ENCODE results near the gene NEMP1. TPM values are rescaled to one million over a fixed set of nuclear protein-coding genes. Genes with fewer than 3 reads are reported as not detected.

The NEMP1 gene
- total and polyA plus RNA-seq, 4 donors = 3.7 to 14.3 (median 7.7) TPM

GRCh38 chr12:57047981-57048380 is 30.6 kb downstream of the NEMP1 start:
- no peak overlapping the region for H3K4me3 ChIP-seq
- H3K27ac ChIP-seq (ENCODE audit: low read depth in 1 of 2, low read length in 1 of 2) = no peak overlapping the region
- H3K9me3 ChIP-seq (ENCODE audit: control insufficient read depth in 4 of 4, insufficient read depth in 3 of 4, low read length in 3 of 4) = no peaks in the 10 kb centered on the region
- H3K4me1 ChIP-seq (ENCODE audit: control insufficient read depth in 5 of 5, insufficient read depth in 5 of 5, low read length in 5 of 5) = no peaks in the 10 kb centered on the region
- no peaks in the 10 kb centered on the region for H3K27me3 ChIP-seq (ENCODE audit: control insufficient read depth in 3 of 3, insufficient read depth in 3 of 3, low read length in 2 of 3)
- TF ChIP-seq, protein P1, sequence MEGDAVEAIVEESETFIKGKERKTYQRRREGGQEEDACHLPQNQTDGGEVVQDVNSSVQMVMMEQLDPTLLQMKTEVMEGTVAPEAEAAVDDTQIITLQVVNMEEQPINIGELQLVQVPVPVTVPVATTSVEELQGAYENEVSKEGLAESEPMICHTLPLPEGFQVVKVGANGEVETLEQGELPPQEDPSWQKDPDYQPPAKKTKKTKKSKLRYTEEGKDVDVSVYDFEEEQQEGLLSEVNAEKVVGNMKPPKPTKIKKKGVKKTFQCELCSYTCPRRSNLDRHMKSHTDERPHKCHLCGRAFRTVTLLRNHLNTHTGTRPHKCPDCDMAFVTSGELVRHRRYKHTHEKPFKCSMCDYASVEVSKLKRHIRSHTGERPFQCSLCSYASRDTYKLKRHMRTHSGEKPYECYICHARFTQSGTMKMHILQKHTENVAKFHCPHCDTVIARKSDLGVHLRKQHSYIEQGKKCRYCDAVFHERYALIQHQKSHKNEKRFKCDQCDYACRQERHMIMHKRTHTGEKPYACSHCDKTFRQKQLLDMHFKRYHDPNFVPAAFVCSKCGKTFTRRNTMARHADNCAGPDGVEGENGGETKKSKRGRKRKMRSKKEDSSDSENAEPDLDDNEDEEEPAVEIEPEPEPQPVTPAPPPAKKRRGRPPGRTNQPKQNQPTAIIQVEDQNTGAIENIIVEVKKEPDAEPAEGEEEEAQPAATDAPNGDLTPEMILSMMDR (IDR thresholded peaks at IDR 0.05; ENCODE audit: control extremely low read depth, extremely low read depth) = no peak
- no peak overlapping the region for H3K9ac ChIP-seq (ENCODE audit: insufficient read depth in 1 of 2, low read length in 2 of 2)
- 97 to 100% methylated on average over 1 of the region's 1 CpG for WGBS, 2 donors
- ATAC-seq (ENCODE audit: insufficient read depth, low FRiP score) (no peak), DNase-seq (no peak)
- no peaks in the 10 kb centered on the region for H3K36me3 ChIP-seq (ENCODE audit: control insufficient read depth in 4 of 4, insufficient read depth in 4 of 4, low read length in 4 of 4)

GRCh38 chr12:57046947-57047890 is 31.4 kb downstream of the NEMP1 start:
- no peak overlapping the region for H3K4me3 ChIP-seq
- no peaks in the 10 kb centered on the region for H3K9me3 ChIP-seq (ENCODE audit: control insufficient read depth in 4 of 4, insufficient read depth in 3 of 4, low read length in 3 of 4)
- TF ChIP-seq, protein P1 (IDR thresholded peaks at IDR 0.05; ENCODE audit: control extremely low read depth, extremely low read depth) = no peak
- no peak overlapping the region for H3K27ac ChIP-seq (ENCODE audit: low read depth in 1 of 2, low read length in 1 of 2)
- H3K4me1 ChIP-seq (ENCODE audit: control insufficient read depth in 5 of 5, insufficient read depth in 5 of 5, low read length in 5 of 5) = no peaks in the 10 kb centered on the region
- no peaks in the 10 kb centered on the region for H3K36me3 ChIP-seq (ENCODE audit: control insufficient read depth in 4 of 4, insufficient read depth in 4 of 4, low read length in 4 of 4)
- ATAC-seq (ENCODE audit: insufficient read depth, low FRiP score) = no peak
- H3K9ac ChIP-seq (ENCODE audit: insufficient read depth in 1 of 2, low read length in 2 of 2) = no peak overlapping the region
- no peaks in the 10 kb centered on the region for H3K27me3 ChIP-seq (ENCODE audit: control insufficient read depth in 3 of 3, insufficient read depth in 3 of 3, low read length in 2 of 3)
- WGBS, 2 donors = 37 to 65% methylated on average over 10 of the region's 10 CpGs
- no peak for DNase-seq

DNA sequence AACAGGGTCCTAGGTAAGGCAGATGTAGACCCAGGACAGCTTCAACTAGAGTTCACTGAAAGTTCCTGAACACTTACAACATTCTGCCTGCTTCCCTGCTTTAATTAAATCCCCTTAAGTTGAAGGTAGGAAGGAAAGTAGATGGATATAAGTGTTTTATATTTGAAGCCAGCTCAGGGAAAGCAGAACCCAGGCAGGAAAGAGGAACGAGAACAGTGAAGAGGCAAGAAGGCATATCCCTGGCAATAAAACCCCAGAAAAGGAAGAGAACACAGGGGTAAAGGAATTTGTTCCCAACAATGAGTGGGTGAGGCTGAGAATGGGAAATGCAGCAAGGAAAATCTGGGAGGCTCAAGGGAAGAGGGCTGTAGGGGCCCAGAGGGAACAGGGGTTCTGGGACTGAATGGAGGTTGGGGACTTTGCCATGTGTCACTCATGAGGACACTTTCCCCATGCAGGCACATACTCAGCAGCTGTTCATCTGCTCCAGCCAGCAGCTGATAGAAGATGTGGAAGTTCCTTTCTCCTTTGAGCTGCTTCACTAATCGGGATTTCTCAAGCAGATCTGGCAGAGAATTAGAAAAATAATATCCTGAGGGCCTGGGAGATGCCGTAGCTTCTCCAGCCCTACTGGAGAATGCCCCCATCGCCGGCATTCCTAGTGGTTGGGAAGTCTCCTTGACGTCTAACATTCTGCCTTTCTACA is 32.4 kb downstream of the NEMP1 start:
- WGBS, 2 donors = 70% methylated on average over 6 of the region's 6 CpGs
- H3K9ac ChIP-seq (ENCODE audit: insufficient read depth in 1 of 2, low read length in 2 of 2) = no peak overlapping the region
- no peaks in the 10 kb centered on the region for H3K9me3 ChIP-seq (ENCODE audit: control insufficient read depth in 4 of 4, insufficient read depth in 3 of 4, low read length in 3 of 4)
- H3K27ac ChIP-seq (ENCODE audit: low read depth in 1 of 2, low read length in 1 of 2) = no peak overlapping the region
- no peak overlapping the region for H3K4me3 ChIP-seq
- no peaks in the 10 kb centered on the region for H3K27me3 ChIP-seq (ENCODE audit: control insufficient read depth in 3 of 3, insufficient read depth in 3 of 3, low read length in 2 of 3)
- TF ChIP-seq, protein P1 (IDR thresholded peaks at IDR 0.05; ENCODE audit: control extremely low read depth, extremely low read depth) = no peak
- ATAC-seq (ENCODE audit: insufficient read depth, low FRiP score) = no peak
- H3K4me1 ChIP-seq (ENCODE audit: control insufficient read depth in 5 of 5, insufficient read depth in 5 of 5, low read length in 5 of 5) = no peaks in the 10 kb centered on the region
- no peak for DNase-seq
- H3K36me3 ChIP-seq (ENCODE audit: control insufficient read depth in 4 of 4, insufficient read depth in 4 of 4, low read length in 4 of 4) = no peaks in the 10 kb centered on the region

Data from lung (tissue), 12 donors.